Effector CD4-positive, alpha-beta T cell (primary cell): ENCODE data around the gene KPNA6.

Experiments
- DNase-seq: peaks from one replicate; pipeline ENCODE4 v3.0.0-alpha.2; 2020

KPNA6 gene

DNA sequence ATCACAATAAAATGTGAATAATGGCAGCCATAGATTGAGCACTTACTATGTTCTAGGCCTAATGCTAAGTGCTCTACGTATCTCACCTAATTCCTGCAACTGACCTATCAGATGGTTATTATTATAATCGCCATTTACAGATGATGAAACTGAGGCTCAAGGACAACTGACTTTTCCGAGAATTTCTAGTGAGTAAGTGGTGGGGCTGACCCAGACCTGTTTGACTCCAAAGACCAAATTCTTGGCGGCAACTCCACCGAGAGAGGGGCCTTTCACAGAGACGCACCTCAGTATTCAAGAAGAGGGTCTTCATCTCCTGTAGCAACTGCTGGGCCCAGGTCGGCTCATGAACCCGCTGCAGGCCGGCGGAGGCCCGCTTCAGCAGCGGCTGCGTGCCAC is 113.7 kb downstream of the KPNA6 start:
- DNase-seq: no peak

DNA sequence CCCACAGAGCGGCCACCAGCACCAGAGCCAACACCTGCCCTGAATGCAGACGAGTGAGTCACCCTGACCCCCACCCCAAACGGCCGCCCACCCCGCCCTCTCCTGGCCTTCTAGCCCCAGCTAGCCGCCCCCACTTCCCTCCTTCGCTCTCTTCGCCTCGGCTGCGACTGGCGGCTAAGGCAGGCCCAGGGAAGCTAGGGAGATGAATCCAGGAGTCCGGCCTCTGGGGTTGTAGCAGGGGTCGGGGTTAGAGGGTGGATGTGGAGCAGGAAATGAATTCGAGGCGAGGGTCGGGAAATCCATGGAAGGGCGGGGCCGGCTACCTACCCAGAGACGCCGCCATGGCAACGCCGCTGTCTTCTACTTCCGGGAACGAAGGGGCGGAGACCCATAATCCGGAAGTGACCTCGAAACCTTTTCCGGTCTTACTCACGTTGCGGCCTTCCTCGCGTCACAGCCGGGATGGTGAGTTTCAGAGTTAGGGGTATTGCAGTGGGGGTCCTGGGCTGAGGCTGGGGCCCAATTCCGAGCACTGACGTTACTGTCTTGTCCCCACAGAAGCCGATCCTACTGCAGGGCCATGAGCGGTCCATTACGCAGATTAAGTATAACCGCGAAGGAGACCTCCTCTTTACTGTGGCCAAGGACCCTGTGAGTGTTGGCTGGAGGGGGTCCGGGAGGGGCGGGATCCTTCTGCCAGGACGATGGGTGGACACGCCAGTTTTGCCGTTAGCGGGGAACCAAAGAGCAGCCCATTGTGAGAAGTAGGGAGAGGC is 114.3 kb downstream of the KPNA6 start, which contains the start of the genes EIF3I and TMEM234:
Gene EIF3I (plus strand): TSS at position 428 of the 776 bp plus-strand sequence. CDS start 35 bp downstream, at position 463.
Gene TMEM234 (minus strand): TSS at position 374 of the 776 bp plus-strand sequence. CDS start 31 bp downstream, at position 343.
- DNase-seq: peak; percentile 90

DNA sequence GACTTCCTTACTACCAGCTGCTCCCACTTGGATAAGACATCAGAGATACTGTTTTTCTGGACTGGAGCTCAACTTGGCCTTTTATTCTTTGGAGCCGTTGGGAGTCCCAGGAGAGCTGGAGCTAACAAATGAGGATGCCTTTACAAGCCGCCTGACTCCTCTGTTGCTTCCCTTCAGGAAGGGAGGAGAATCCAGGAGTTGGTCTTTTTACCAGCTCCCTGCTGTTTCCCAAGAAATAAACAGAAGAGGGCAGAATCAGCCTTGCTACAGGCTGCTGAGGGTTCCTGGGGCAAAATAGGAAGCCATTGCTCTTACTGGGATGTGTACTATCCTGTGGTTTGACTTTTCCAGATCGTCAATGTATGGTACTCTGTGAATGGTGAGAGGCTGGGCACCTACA is 115.8 kb downstream of the KPNA6 start:
- DNase-seq: no peak

DNA sequence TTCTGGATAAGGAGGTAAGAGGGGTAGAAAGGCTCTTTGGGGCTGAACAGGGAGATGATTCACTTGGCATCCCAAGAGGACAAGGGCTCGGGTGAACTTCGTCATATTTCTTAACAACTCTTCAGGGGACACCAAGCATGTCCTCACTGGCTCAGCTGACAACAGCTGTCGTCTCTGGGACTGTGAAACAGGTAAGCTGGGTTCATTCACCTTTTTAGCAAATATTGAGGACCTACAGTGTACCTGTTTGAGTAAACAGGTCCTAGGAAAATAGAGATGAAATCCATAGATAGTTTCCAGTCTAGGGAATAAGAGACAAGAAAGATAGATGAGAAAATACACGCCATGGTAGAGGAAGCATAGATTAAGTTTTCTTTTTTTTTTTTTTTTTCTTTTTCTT is 116.4 kb downstream of the KPNA6 start:
- no peak for DNase-seq
